HL-60 (cell line): ENCODE data around the gene SLC22A23.

Experiments used
- POLR2AphosphoS5 ChIP-seq: IDR thresholded peaks from 2 replicates; pipeline ENCODE4 v1.6.1; 2012; ENCODE audit warnings: low read depth
- REST ChIP-seq: IDR thresholded peaks from 2 replicates; pipeline ENCODE4 v1.6.1; 2012; ENCODE audit warnings: low read depth; ENCODE audit not compliant: insufficient replicate concordance
- TF ChIP-seq, protein P1 (sequence below): IDR thresholded peaks from one replicate; pipeline ENCODE4 v1.5.1; 2011; ENCODE audit warnings: low read length, control low read depth, inconsistent platforms; ENCODE audit not compliant: insufficient read depth

DNA sequence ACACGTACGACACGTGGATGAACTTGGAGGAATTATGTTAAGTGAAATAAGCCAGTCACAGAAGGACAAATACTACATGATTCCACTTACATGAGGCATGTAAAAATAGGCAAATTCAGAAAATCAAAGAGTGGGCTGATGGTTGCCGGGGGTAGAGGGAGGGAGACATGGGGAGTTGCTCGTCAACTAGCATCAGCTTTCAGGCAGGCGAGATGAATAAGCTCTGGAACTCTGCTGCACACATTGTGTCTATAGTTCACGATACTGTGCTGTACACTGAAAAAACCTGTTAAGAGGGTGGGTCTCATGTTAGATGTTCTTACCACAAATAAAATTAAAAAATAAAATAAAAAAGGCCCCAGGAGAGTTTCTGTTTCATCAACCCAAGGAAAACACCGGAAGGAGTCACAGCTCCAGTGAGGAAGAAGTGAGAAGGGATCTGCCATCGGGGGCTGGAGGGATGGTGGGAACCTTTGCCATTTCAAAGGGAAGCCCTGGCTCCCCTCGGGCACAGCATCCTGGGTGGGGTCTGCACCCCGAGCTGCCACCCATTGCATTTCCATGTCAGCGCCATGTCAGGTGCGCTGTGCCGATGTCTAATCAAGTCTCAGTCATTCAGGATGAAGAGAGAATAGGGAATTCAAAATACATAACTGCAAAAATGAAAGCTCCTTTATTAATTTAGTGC is 98.3 kb downstream of the SLC22A23 start:
- TF ChIP-seq REST (no peak), POLR2AphosphoS5 (no peak)
- TF ChIP-seq, protein P1, sequence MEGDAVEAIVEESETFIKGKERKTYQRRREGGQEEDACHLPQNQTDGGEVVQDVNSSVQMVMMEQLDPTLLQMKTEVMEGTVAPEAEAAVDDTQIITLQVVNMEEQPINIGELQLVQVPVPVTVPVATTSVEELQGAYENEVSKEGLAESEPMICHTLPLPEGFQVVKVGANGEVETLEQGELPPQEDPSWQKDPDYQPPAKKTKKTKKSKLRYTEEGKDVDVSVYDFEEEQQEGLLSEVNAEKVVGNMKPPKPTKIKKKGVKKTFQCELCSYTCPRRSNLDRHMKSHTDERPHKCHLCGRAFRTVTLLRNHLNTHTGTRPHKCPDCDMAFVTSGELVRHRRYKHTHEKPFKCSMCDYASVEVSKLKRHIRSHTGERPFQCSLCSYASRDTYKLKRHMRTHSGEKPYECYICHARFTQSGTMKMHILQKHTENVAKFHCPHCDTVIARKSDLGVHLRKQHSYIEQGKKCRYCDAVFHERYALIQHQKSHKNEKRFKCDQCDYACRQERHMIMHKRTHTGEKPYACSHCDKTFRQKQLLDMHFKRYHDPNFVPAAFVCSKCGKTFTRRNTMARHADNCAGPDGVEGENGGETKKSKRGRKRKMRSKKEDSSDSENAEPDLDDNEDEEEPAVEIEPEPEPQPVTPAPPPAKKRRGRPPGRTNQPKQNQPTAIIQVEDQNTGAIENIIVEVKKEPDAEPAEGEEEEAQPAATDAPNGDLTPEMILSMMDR = no peak
